IPS-NIHi7 (cell line): Measurements from ENCODE around the gene TMPRSS3.

ENCODE experiments used
- DNase-seq: peaks from one replicate; pipeline ENCODE4 v3.0.0; 2012; ENCODE audit warnings: mixed read lengths; ENCODE audit errors: extremely low spot score

TMPRSS3 gene

GRCh38 chr21:42387843-42388340 is 8.0 kb downstream of the TMPRSS3 start:
- DNase-seq: no peak

DNA sequence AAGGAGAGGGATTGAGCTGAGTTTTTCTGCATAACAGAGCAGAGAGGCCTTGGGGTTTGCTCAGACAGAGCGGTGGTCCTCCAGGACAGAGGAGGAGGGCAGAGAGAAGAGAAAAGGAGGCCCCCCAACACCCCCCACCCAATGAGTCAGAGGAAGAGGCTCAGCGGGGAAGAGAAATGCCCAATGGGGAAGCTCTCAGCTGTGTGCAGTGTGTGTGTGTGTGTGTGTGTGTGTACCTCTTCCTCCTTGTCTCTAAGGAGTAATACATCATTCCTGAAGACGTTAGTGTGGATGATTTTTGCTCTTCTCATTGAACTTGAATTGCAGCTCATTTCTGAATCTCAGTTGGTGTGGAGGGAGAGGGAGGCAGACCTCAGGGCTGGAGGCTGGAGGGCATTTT is 8.7 kb downstream of the TMPRSS3 start:
- no peak for DNase-seq

GRCh38 chr21:42386034-42386591 is 9.7 kb downstream of the TMPRSS3 start:
- no peak for DNase-seq

DNA sequence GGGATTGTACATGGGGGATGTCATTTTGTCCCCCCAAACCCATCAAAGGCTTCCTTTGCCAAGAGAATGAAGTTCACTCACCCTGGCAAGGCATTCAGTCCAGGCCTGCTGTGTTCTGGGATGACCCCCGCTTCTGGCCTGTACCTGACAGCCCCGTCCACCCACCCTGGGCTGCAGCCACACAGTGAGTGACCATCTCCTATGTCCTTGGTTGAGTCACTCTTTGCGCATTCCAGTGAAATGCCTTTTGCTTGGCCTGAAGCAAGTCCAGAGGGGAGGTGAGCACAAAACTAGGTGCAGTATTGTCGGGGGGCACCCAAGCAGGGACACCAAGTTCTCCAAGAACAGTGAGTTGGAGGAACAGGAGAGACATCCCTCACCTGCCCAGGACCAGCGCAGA is 10.2 kb downstream of the TMPRSS3 start:
- no peak for DNase-seq

GRCh38 chr21:42384989-42385388 is 10.9 kb downstream of the TMPRSS3 start:
- no peak for DNase-seq

DNA sequence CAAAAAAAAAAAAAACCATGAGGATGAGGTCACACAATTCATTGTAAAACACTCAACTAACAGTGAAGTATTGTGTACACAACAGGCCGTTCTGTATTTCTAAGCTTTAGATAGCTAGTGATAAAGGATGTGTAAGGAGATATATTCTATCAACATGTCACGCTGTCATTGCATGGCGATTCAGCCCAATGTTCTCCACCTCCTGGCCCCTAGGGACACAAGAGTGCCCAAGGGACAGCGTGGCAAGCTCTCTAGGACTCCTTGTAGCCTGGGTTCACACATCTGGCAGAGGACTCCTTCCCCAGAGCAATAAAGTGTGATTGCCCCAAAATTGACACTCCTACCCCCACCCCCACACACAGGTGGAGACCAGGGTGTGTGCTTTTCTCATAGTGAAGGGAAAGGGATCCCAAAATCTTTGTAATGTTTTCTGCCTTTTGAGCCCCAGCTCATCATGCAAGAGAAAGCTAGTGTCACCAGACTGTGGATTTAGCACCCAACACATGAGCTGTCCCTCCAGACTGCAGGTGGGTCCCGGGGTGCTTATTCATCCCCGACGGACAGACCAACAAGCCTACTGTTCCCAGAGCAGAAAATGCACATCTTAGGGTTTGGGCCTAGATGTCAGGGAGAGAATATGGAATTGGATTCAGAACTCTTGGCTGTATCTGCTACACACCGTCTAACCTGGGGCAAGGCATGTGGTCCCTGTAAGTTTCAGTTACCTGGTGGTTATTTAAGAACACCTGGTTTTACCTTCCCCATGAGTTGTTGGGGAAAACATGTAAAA is 11.5 kb downstream of the TMPRSS3 start:
- no peak for DNase-seq

DNA sequence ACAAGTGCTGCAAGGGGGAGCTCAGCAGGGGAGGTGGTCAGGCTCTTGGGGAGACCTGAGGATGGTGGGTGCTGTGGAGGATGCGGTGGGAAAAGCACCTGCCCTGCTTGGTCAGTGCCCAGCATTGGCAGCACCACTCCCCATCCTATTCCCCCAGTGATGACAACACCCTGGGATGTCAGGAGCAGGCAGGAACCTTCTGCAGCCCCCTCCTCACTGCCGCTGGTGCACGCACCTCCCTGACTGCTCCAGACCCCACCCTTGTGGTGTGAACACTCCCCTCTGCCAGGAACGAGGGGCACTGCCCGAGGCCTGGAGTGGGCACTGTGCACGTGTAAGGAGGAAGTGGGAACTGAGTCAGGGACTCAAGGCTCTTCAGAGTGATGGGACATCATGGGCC is 12.5 kb downstream of the TMPRSS3 start:
- DNase-seq: no peak

DNA sequence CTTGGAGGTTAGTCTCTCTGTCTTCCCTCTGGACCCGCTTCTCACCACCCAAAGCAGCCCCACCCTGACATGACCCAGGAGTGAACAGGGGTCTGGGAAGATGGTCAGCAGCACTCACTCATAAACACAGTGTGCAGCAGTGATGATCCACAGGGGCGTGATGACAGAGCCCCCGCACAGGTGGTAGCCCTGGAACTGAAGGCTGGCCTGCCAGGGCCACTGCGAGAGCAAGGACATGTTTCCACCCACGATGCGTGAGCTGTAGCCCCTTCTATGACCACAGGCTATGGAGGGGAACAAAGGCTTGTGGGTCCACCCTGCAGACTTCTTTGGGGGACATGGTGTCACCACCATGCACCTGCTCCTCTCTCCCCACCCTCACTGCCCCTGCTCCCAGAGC is 12.9 kb downstream of the TMPRSS3 start:
- no peak for DNase-seq

GRCh38 chr21:42381347-42381984 is 14.4 kb downstream of the TMPRSS3 start:
- peak; percentile 79 for DNase-seq

- DNase-seq: no peak
Measured at GRCh38 chr21:42379426-42380215, 16.2 kb downstream of the TMPRSS3 start.

DNA sequence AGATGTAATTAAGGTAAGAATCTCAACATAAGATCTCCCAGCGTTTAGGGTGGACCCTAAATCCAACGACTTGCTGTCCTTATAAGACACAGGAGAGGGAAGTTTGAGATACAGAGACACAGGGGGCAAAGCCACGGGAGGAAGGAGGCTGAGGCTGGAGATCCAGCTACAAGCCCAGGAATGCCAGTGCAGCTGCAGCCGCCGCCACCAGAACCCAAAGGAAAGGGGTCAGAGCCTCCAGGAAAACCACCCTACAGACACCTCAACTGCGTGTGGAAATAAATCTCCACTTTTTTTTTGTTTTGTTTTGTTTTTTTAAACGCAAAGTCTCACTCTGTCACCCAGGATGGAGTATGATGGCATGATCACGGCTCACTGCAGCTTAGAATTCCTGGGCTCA is 17.4 kb downstream of the TMPRSS3 start:
- DNase-seq: no peak

- no peak for DNase-seq
Measured at GRCh38 chr21:42377951-42378340, 17.9 kb downstream of the TMPRSS3 start.

- DNase-seq: no peak
Measured at GRCh38 chr21:42377211-42377950, 18.5 kb downstream of the TMPRSS3 start.

DNA sequence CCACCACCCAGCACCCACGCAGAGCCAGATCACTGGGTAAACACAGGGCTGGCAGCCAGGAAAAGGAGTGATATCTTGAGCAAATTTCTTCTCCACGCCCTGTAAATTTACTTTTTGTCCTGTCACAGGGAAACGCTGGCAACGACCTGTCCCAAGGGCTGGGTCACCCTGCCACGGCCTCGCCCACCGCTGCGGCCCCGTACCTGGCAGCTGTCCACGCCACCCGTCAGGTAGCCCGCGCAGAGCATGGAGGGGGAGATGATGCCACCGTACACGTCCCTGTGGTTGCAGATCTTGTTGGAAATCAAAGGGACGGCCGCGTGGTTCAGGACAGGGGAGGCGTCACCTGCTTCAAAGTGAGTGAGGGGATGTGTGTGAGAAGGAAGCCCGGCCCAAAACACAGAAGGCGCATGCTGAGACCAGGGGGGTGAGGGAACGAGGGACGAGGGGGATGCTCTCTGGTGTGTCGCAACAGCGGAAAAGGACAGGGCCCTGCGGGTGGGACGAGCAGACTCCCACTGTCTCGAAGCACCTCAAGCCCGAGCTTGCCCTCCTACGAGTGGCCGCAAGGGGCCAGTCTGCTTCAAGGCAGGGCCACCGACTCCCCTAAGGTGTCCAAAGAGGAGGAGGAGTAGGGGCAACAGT is 19.4 kb downstream of the TMPRSS3 start:
- peak; percentile 43 for DNase-seq

- DNase-seq: no peak
Measured at GRCh38 chr21:42375966-42376337, 19.9 kb downstream of the TMPRSS3 start.

- DNase-seq: no peak
Measured at GRCh38 chr21:42375506-42375905, 20.3 kb downstream of the TMPRSS3 start.

GRCh38 chr21:42374864-42375499 is 20.9 kb downstream of the TMPRSS3 start:
- DNase-seq: peak; percentile 45

GRCh38 chr21:42374457-42374856 is 21.4 kb downstream of the TMPRSS3 start:
- DNase-seq: no peak

GRCh38 chr21:42373908-42374455 is 21.9 kb downstream of the TMPRSS3 start:
- DNase-seq: no peak
